ENCODE measurements around the gene KIAA0040.

KIAA0040 gene

GRCh38 chr1:175192630-175193526 lies at the start of gene KIAA0040:
TSS of gene KIAA0040 (minus strand) at chr1:175192776. CDS start at chr1:175161013, 31,763 bp downstream.
- DNase-seq: peak; percentile 38

GRCh38 chr1:175237389-175237788 lies 44.8 kb upstream of the KIAA0040 start:
- DNase-seq: no peak

GRCh38 chr1:175234639-175235038 lies 42.1 kb upstream of the KIAA0040 start:
- no peak for DNase-seq

GRCh38 chr1:175232335-175232734 lies 39.8 kb upstream of the KIAA0040 start:
- DNase-seq: no peak

- DNase-seq: no peak
Observed at GRCh38 chr1:175225805-175226129, 33.2 kb upstream of the KIAA0040 start.

- DNase-seq: no peak
Observed at GRCh38 chr1:175222296-175222938, 29.8 kb upstream of the KIAA0040 start.

- DNase-seq: peak; percentile 65
Observed at GRCh38 chr1:175221557-175222175, 29.1 kb upstream of the KIAA0040 start.

GRCh38 chr1:175220853-175221556 lies 28.4 kb upstream of the KIAA0040 start:
- DNase-seq: no peak

GRCh38 chr1:175219774-175220173 lies 27.2 kb upstream of the KIAA0040 start:
- DNase-seq: no peak

GRCh38 chr1:175218786-175219434 lies 26.3 kb upstream of the KIAA0040 start:
- DNase-seq: no peak

GRCh38 chr1:175217721-175218531 lies 25.4 kb upstream of the KIAA0040 start:
- no peak for DNase-seq

- no peak for DNase-seq
Observed at GRCh38 chr1:175216444-175216843, 23.9 kb upstream of the KIAA0040 start.

GRCh38 chr1:175211656-175212055 lies 19.1 kb upstream of the KIAA0040 start:
- no peak for DNase-seq

GRCh38 chr1:175210744-175211143 lies 18.2 kb upstream of the KIAA0040 start:
- DNase-seq: no peak

GRCh38 chr1:175209493-175209921 lies 16.9 kb upstream of the KIAA0040 start:
- DNase-seq: no peak

- no peak for DNase-seq
Observed at GRCh38 chr1:175208773-175209492, 16.4 kb upstream of the KIAA0040 start.

- DNase-seq: no peak
Observed at GRCh38 chr1:175207971-175208370, 15.4 kb upstream of the KIAA0040 start.

- no peak for DNase-seq
Observed at GRCh38 chr1:175206687-175207086, 14.1 kb upstream of the KIAA0040 start.

- no peak for DNase-seq
Observed at GRCh38 chr1:175204330-175204729, 11.8 kb upstream of the KIAA0040 start.

GRCh38 chr1:175203570-175204068 lies 11.0 kb upstream of the KIAA0040 start:
- DNase-seq: no peak

All from NCI-H226 (cell line).